ENCODE data around the gene CNNM2. TPM values are rescaled to one million over a fixed set of nuclear protein-coding genes. Genes with fewer than 3 reads are reported as not detected.
"Not testable (repeated sequence)": the region's sequence is repeated elsewhere in the genome, so short reads cannot be mapped to it uniquely, and the experiment has no call there.

Gene CNNM2
- total and polyA plus RNA-seq, 2 donors (not counting 1 experiment from before 2014, with no cell fraction given) = 6.6 to 21.6 TPM

- no peak overlapping the region for H3K27ac ChIP-seq (ENCODE audit: low read length in 2 of 2)
- peaks cover 4% of the 10 kb centered on the region for H3K79me2 ChIP-seq (ENCODE audit: control insufficient read depth, insufficient read depth, low read length)
- ChIA-PET CTCF (no interaction called here), POLR2A (interaction anchor here (0.7 kb wide), 1 partner anchor 276 kb away, joined by 3 read pairs; no protein-coding TSS in a partner anchor)
- H3K27me3 Mint-ChIP-seq = no peaks in the 10 kb centered on the region
- H3K9me3 Mint-ChIP-seq (ENCODE audit: insufficient read depth) = no peaks in the 10 kb centered on the region
- no peak overlapping the region for H3K4me2 ChIP-seq (replicated peaks; ENCODE audit: low read depth, low read length, poor library complexity, severe bottlenecking)
- no peak overlapping the region for H3K4me3 Mint-ChIP-seq
- H3K4me1 ChIP-seq (ENCODE audit: control insufficient read depth in 2 of 2, insufficient read depth in 2 of 2, low read length in 2 of 2) = no peaks in the 10 kb centered on the region
- H3K9me3 ChIP-seq (ENCODE audit: control extremely low read depth in 1 of 3, control insufficient read depth in 2 of 3, insufficient read depth in 1 of 3, low read length in 2 of 3) = no peaks in the 10 kb centered on the region
- peaks cover 0 to 6% of the 10 kb centered on the region in 2 experiments for H3K36me3 ChIP-seq (replicated peaks in 1 of 2; ENCODE audit: control extremely low read depth in 1 of 2, control insufficient read depth in 1 of 2, extremely low read depth in 1 of 2, insufficient read depth in 2 of 2, low read length in 1 of 2)
- H2AFZ ChIP-seq (ENCODE audit: insufficient read depth, low read depth, low read length, poor library complexity, severe bottlenecking) = no peak overlapping the region
- H3K9ac ChIP-seq (ENCODE audit: low read length) = no peak overlapping the region
- intact Hi-C loops (cut with micrococcal nuclease) = no loop called here
- WGBS (ENCODE audit: insufficient coverage) = 39% methylated on average over 2 of the region's 9 CpGs
- DNase-seq (no peak), ATAC-seq (ENCODE audit: low read depth) (no peak)
- H3K27me3 ChIP-seq (replicated peaks in 1 of 4; ENCODE audit: control extremely low read depth in 1 of 4, control insufficient read depth in 3 of 4, insufficient read depth in 4 of 4, low read length in 3 of 4) = no peaks in the 10 kb centered on the region
- no peak overlapping the region for H3K4me3 ChIP-seq (ENCODE audit: control extremely low read depth in 1 of 5, extremely low read depth in 1 of 5, insufficient read depth in 1 of 5, low read depth in 2 of 5, low read length in 4 of 5)
- H4K20me1 ChIP-seq (ENCODE audit: control insufficient read depth, insufficient read depth, low read length, poor library complexity, severe bottlenecking) = peaks cover 5% of the 10 kb centered on the region
- TF ChIP-seq CTCF (IDR thresholded peaks at IDR 0.05) (no peak), EZH2 (IDR thresholded peaks at IDR 0.05; ENCODE audit: borderline replicate concordance, insufficient read depth, low read depth, low read length, poor library complexity, severe bottlenecking) (no peak)
- H3K4me1 Mint-ChIP-seq = peaks cover 12% of the 10 kb centered on the region
- H3K27ac Mint-ChIP-seq = no peak overlapping the region
These were observed 207.5 kb downstream of the CNNM2 start for GRCh38 chr10:103125323-103126267.

GRCh38 chr10:103127241-103127640 lies 209.1 kb downstream of the CNNM2 start:
- ChIA-PET CTCF (interaction anchor here (1.2 kb wide), 1 partner anchor 117 kb away, joined by 3 read pairs; no protein-coding TSS in a partner anchor), POLR2A (no interaction called here)
- ATAC-seq (ENCODE audit: low read depth) (no peak), DNase-seq (no peak)
- Histone ChIP-seq H3K9ac (ENCODE audit: low read length) (no peak overlapping the region), H3K9me3 (ENCODE audit: control extremely low read depth in 1 of 3, control insufficient read depth in 2 of 3, insufficient read depth in 1 of 3, low read length in 2 of 3) (peaks cover 0 to 1% (median 0%) of the 10 kb centered on the region in 3 donors), H3K36me3 (replicated peaks in 1 of 2; ENCODE audit: control extremely low read depth in 1 of 2, control insufficient read depth in 1 of 2, extremely low read depth in 1 of 2, insufficient read depth in 2 of 2, low read length in 1 of 2) (peaks cover 3 to 9% of the 10 kb centered on the region in 2 experiments), H3K27ac (ENCODE audit: low read length in 2 of 2) (no peak overlapping the region), H3K4me3 (ENCODE audit: control extremely low read depth in 1 of 5, extremely low read depth in 1 of 5, insufficient read depth in 1 of 5, low read depth in 2 of 5, low read length in 4 of 5) (no peak overlapping the region), H2AFZ (ENCODE audit: insufficient read depth, low read depth, low read length, poor library complexity, severe bottlenecking) (no peak overlapping the region), H3K4me1 (ENCODE audit: control insufficient read depth in 2 of 2, insufficient read depth in 2 of 2, low read length in 2 of 2) (no peaks in the 10 kb centered on the region), H3K79me2 (ENCODE audit: control insufficient read depth, insufficient read depth, low read length) (peaks cover 4% of the 10 kb centered on the region), H4K20me1 (ENCODE audit: control insufficient read depth, insufficient read depth, low read length, poor library complexity, severe bottlenecking) (peaks cover 5% of the 10 kb centered on the region), H3K4me2 (replicated peaks; ENCODE audit: low read depth, low read length, poor library complexity, severe bottlenecking) (no peak overlapping the region), H3K27me3 (replicated peaks in 1 of 4; ENCODE audit: control extremely low read depth in 1 of 4, control insufficient read depth in 3 of 4, insufficient read depth in 4 of 4, low read length in 3 of 4) (no peaks in the 10 kb centered on the region)
- no peak overlapping the region for H3K27ac Mint-ChIP-seq
- no peak overlapping the region for H3K4me3 Mint-ChIP-seq
- TF ChIP-seq CTCF (IDR thresholded peaks at IDR 0.05) (no peak), EZH2 (IDR thresholded peaks at IDR 0.05; ENCODE audit: borderline replicate concordance, insufficient read depth, low read depth, low read length, poor library complexity, severe bottlenecking) (no peak)
- H3K27me3 Mint-ChIP-seq = no peaks in the 10 kb centered on the region
- H3K9me3 Mint-ChIP-seq (ENCODE audit: insufficient read depth) = no peaks in the 10 kb centered on the region
- H3K4me1 Mint-ChIP-seq = peaks cover 12% of the 10 kb centered on the region
- intact Hi-C loops (cut with micrococcal nuclease) = no loop called here
- WGBS (ENCODE audit: insufficient coverage) = no CpG with 5 or more reads among the region's 1 CpG

GRCh38 chr10:103130180-103130579 lies 212.1 kb downstream of the CNNM2 start:
- intact Hi-C loops (cut with micrococcal nuclease); ATAC-seq (ENCODE audit: low read depth); H3K27me3 ChIP-seq (replicated peaks in 1 of 4; ENCODE audit: control extremely low read depth in 1 of 4, control insufficient read depth in 3 of 4, insufficient read depth in 4 of 4, low read length in 3 of 4); H3K9me3 Mint-ChIP-seq (ENCODE audit: insufficient read depth); H3K27ac ChIP-seq (ENCODE audit: low read length in 2 of 2); H4K20me1 ChIP-seq (ENCODE audit: control insufficient read depth, insufficient read depth, low read length, poor library complexity, severe bottlenecking); H3K4me3 Mint-ChIP-seq; H3K4me3 ChIP-seq (ENCODE audit: control extremely low read depth in 1 of 5, extremely low read depth in 1 of 5, insufficient read depth in 1 of 5, low read depth in 2 of 5, low read length in 4 of 5); H2AFZ ChIP-seq (ENCODE audit: insufficient read depth, low read depth, low read length, poor library complexity, severe bottlenecking); DNase-seq; H3K27ac Mint-ChIP-seq; H3K79me2 ChIP-seq (ENCODE audit: control insufficient read depth, insufficient read depth, low read length); H3K9me3 ChIP-seq (ENCODE audit: control extremely low read depth in 1 of 3, control insufficient read depth in 2 of 3, insufficient read depth in 1 of 3, low read length in 2 of 3); H3K4me1 ChIP-seq (ENCODE audit: control insufficient read depth in 2 of 2, insufficient read depth in 2 of 2, low read length in 2 of 2); POLR2A ChIA-PET; H3K4me2 ChIP-seq (replicated peaks; ENCODE audit: low read depth, low read length, poor library complexity, severe bottlenecking); H3K9ac ChIP-seq (ENCODE audit: low read length); CTCF ChIA-PET; H3K27me3 Mint-ChIP-seq: not testable (repeated sequence)
- H3K4me1 Mint-ChIP-seq = peaks cover 22% of the 10 kb centered on the region
- no CpG with 5 or more reads among the region's 5 CpGs for WGBS (ENCODE audit: insufficient coverage)
- peaks cover 10 to 16% of the 10 kb centered on the region in 2 experiments for H3K36me3 ChIP-seq (replicated peaks in 1 of 2; ENCODE audit: control extremely low read depth in 1 of 2, control insufficient read depth in 1 of 2, extremely low read depth in 1 of 2, insufficient read depth in 2 of 2, low read length in 1 of 2)
